Endothelial cell (in vitro differentiated cells): Measurements from ENCODE around the gene MVK. TPM values are rescaled to one million over a fixed set of nuclear protein-coding genes. Genes with fewer than 3 reads are reported as not detected.

ENCODE experiments used
- DNase-seq: peaks from one replicate; pipeline ENCODE4 v3.0.0; 2021; ENCODE audit warnings: low spot score
- H3K27ac Mint-ChIP-seq: one replicate; pipeline ENCODE4 v1.8.0; 2021; ENCODE audit warnings: mixed read lengths, inconsistent platforms; ENCODE audit not compliant: unreplicated experiment
- H3K27me3 Mint-ChIP-seq: one replicate; pipeline ENCODE4 v1.8.0; 2021; ENCODE audit warnings: mild to moderate bottlenecking, moderate library complexity, mixed read lengths, inconsistent platforms; ENCODE audit not compliant: unreplicated experiment
- H3K36me3 Mint-ChIP-seq: one replicate; pipeline ENCODE4 v1.8.0; 2021; ENCODE audit warnings: mild to moderate bottlenecking, low read depth, mixed read lengths, inconsistent platforms; ENCODE audit not compliant: unreplicated experiment
- H3K4me1 Mint-ChIP-seq: one replicate; pipeline ENCODE4 v1.8.0; 2021; ENCODE audit warnings: mild to moderate bottlenecking, mixed read lengths, inconsistent platforms; ENCODE audit not compliant: unreplicated experiment
- H3K4me3 Mint-ChIP-seq: one replicate; pipeline ENCODE4 v1.8.0; 2021; ENCODE audit warnings: mild to moderate bottlenecking, mixed read lengths, inconsistent platforms; ENCODE audit not compliant: unreplicated experiment
- H3K9me3 Mint-ChIP-seq: one replicate; pipeline ENCODE4 v1.8.0; 2021; ENCODE audit warnings: mixed read lengths, inconsistent platforms; ENCODE audit not compliant: unreplicated experiment
- CTCF ChIP-seq: fragments of 200-600 bp; sonication (generic); IDR thresholded peaks from one replicate; pipeline ENCODE4 v1.5.0; 2021; ENCODE audit warnings: antibody characterized with exemption; ENCODE audit not compliant: unreplicated experiment
- total RNA-seq: library from RNA; stranded (reverse); fragmentation: NEBNext Ultra II Directional; extraction: Animal tissue kit (Norgen Biotek cat#: 25700); gene quantifications from one replicate; pipeline ENCODE4 v1.2.1, GENCODE V29; 2021; ENCODE audit not compliant: unreplicated experiment

MVK gene
- total RNA-seq, 1 donor from 2014 or later: 40.7 TPM

GRCh38 chr12:109637996-109638395 is 64.4 kb downstream of the MVK start:
- Mint-ChIP-seq H3K36me3 (no peaks in the 10 kb centered on the region), H3K27me3 (peaks cover 2% of the 10 kb centered on the region), H3K9me3 (no peaks in the 10 kb centered on the region), H3K27ac (no peak overlapping the region), H3K4me1 (no peaks in the 10 kb centered on the region), H3K4me3 (no peak overlapping the region)
- DNase-seq: no peak
- no peak for TF ChIP-seq CTCF

- no peak for TF ChIP-seq CTCF
- Mint-ChIP-seq H3K4me1 (no peaks in the 10 kb centered on the region), H3K4me3 (no peak overlapping the region), H3K27ac (no peak overlapping the region), H3K36me3 (no peaks in the 10 kb centered on the region), H3K9me3 (no peaks in the 10 kb centered on the region), H3K27me3 (peaks cover 2% of the 10 kb centered on the region)
- DNase-seq: no peak
Measured at GRCh38 chr12:109638735-109639134, 65.1 kb downstream of the MVK start.

DNA sequence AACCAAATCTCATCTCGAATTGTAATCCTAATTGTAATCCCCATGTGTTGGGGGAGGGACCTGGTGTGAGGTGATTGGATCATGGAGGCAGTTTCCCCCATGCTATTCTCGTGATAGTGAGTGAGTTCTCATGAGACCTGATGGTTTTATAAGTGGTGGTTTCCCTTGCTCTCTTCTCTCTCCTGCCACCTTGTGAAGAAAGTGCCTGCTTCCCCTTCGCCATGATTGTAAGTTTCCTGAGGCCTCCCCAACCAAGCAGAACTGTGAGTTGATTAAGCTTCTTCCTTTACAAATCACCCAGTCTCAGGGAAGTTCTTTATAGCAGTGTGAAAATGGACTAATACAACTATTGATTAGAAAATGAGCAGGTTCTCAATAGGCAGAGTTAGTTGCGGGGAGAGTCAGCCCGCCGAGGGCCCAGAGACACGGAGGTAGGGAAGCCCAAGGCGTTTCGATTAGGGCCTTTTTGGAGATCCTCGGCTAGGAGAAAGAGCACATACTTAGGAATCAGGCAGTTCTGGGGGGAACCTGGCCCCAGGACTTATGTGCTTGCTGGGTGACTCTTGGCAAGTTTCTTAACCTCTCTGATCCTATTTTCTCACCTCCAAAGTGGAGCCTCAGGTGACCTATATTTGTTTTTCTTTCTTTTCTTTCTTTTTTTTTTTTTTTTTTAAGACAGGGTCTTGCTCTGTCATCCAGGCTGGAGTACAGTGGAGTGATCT is 65.7 kb downstream of the MVK start:
- Mint-ChIP-seq H3K27ac (peak overlapping the region; percentile 37), H3K27me3 (no peaks in the 10 kb centered on the region), H3K4me1 (no peaks in the 10 kb centered on the region), H3K9me3 (no peaks in the 10 kb centered on the region), H3K36me3 (no peaks in the 10 kb centered on the region), H3K4me3 (no peak overlapping the region)
- no peak for TF ChIP-seq CTCF
- no peak for DNase-seq

- DNase-seq: no peak
- Mint-ChIP-seq H3K27ac (no peak overlapping the region), H3K4me3 (no peak overlapping the region), H3K27me3 (peaks cover 2% of the 10 kb centered on the region), H3K36me3 (no peaks in the 10 kb centered on the region), H3K4me1 (no peaks in the 10 kb centered on the region), H3K9me3 (no peaks in the 10 kb centered on the region)
- TF ChIP-seq CTCF: no peak
Measured at GRCh38 chr12:109640961-109641360, 67.4 kb downstream of the MVK start.

GRCh38 chr12:109641422-109641821 is 67.8 kb downstream of the MVK start:
- no peak overlapping the region for H3K27ac Mint-ChIP-seq
- H3K9me3 Mint-ChIP-seq: no peaks in the 10 kb centered on the region
- no peaks in the 10 kb centered on the region for H3K36me3 Mint-ChIP-seq
- TF ChIP-seq CTCF: no peak
- peaks cover 6% of the 10 kb centered on the region for H3K27me3 Mint-ChIP-seq
- no peak overlapping the region for H3K4me3 Mint-ChIP-seq
- H3K4me1 Mint-ChIP-seq: no peaks in the 10 kb centered on the region
- no peak for DNase-seq
